OCI-LY1 (cell line): ENCODE results near the gene PARVG.

ENCODE experiments used
- H2AFZ ChIP-seq: fragments of 200-600 bp; sonication (generic), shearing (Covaris generic); 2 replicates; pipeline ENCODE4 v1.6.0; 2014; ENCODE audit warnings: antibody characterized with exemption, mild to moderate bottlenecking, low read length
- H3F3A ChIP-seq: fragments of 200-600 bp; sonication (generic), shearing (Covaris generic); 2 replicates; pipeline ENCODE4 v1.6.0; 2014; ENCODE audit warnings: mild to moderate bottlenecking, antibody characterized with exemption, low read length, moderate library complexity; ENCODE audit not compliant: insufficient read depth
- H3K27ac ChIP-seq: fragments of 200-600 bp; sonication (generic); 2 replicates; pipeline ENCODE4 v1.5.1; 2014; ENCODE audit warnings: low read length, mixed run types, mild to moderate bottlenecking, low read depth; ENCODE audit not compliant: poor library complexity, severe bottlenecking
- H3K27me3 ChIP-seq: fragments of 200-600 bp; sonication (generic); 2 replicates; pipeline ENCODE4 v1.6.0; 2014; ENCODE audit warnings: antibody characterized with exemption, mild to moderate bottlenecking, low read length, moderate library complexity; ENCODE audit not compliant: insufficient read depth
- H3K36me3 ChIP-seq: fragments of 200-600 bp; sonication (generic); 2 replicates; pipeline ENCODE4 v1.6.1; 2014; ENCODE audit warnings: mild to moderate bottlenecking, antibody characterized with exemption, low read length, moderate library complexity, mixed read lengths; ENCODE audit not compliant: insufficient read depth
- H3K4me1 ChIP-seq: fragments of 200-600 bp; sonication (generic); 2 replicates; pipeline ENCODE4 v1.5.1; 2014; ENCODE audit warnings: mild to moderate bottlenecking, low read length, moderate library complexity; ENCODE audit not compliant: insufficient read depth, severe bottlenecking
- H3K4me2 ChIP-seq: fragments of 200-600 bp; sonication (generic), shearing (Covaris generic); 2 replicates; pipeline ENCODE4 v1.6.1; 2014; ENCODE audit warnings: low read length
- H3K4me3 ChIP-seq: fragments of 200-600 bp; sonication (generic); 2 replicates; pipeline ENCODE4 v1.5.1; 2014; ENCODE audit warnings: low read length, low read depth, mild to moderate bottlenecking, mixed read lengths; ENCODE audit not compliant: poor library complexity, severe bottlenecking
- H3K79me2 ChIP-seq: fragments of 200-600 bp; shearing (Covaris generic); 2 replicates; pipeline ENCODE4 v1.6.1; 2016; ENCODE audit warnings: mixed run types, low read length, mixed read lengths; ENCODE audit not compliant: insufficient read depth
- H3K9ac ChIP-seq: fragments of 200-600 bp; sonication (generic), shearing (Covaris generic); 2 replicates; pipeline ENCODE4 v1.6.1; 2014; ENCODE audit warnings: mild to moderate bottlenecking, low read length, mixed read lengths
- H3K9me2 ChIP-seq: fragments of 200-600 bp; sonication (generic), shearing (Covaris generic); 2 replicates; pipeline ENCODE4 v1.6.1; 2014; ENCODE audit warnings: low read depth, mild to moderate bottlenecking, low read length, mixed read lengths
- H3K9me3 ChIP-seq: fragments of 200-600 bp; shearing (Covaris generic); 2 replicates; pipeline ENCODE4 v1.6.1; 2014; ENCODE audit warnings: low read length, mixed read lengths
- H4K20me1 ChIP-seq: fragments of 200-600 bp; sonication (generic), shearing (Covaris generic); 2 replicates; pipeline ENCODE4 v1.6.0; 2016; ENCODE audit warnings: mild to moderate bottlenecking, low read length; ENCODE audit not compliant: insufficient read depth
- CTCF ChIP-seq: fragments of 200-600 bp; sonication (generic), shearing (Covaris generic); IDR thresholded peaks from 2 replicates; pipeline ENCODE4 v1.5.1; 2017; ENCODE audit warnings: mild to moderate bottlenecking, antibody characterized with exemption, low read length, moderate library complexity, mixed read lengths
- EZH2 ChIP-seq: fragments of 200-600 bp; sonication (generic), shearing (Covaris generic); IDR thresholded peaks from 2 replicates; pipeline ENCODE4 v1.8.0; 2017; ENCODE audit warnings: borderline replicate concordance, mixed run types, mild to moderate bottlenecking, antibody characterized with exemption, low read length, moderate library complexity, mixed read lengths

PARVG gene

DNA sequence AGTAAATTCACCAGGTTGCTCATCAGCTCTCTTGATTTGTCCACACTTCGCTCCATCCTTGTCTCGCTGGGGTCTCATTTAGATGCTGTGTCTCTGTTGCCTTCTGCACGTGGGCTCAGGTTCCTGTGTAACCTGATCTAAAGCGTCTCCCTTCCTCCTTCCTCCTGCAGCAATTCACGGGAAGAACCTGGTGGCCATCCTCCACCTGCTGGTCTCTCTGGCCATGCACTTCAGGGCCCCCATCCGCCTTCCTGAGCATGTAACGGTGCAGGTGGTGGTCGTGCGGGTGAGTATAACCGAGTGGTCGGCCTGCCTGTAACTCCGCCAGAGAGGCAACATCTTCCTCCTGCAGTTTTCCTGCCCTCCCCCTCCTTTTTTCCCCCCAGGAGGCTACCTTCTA is 48.0 kb upstream of the PARVG start:
- H3K9me2 ChIP-seq, result no peaks in the 10 kb centered on the region
- no peak overlapping the region for H3K4me3 ChIP-seq
- H3F3A ChIP-seq, result no peaks in the 10 kb centered on the region
- no peak overlapping the region for H3K9ac ChIP-seq
- no peak overlapping the region for H3K4me2 ChIP-seq
- H3K9me3 ChIP-seq, result peaks cover 6% of the 10 kb centered on the region
- no peak overlapping the region for H3K27ac ChIP-seq
- no peaks in the 10 kb centered on the region for H3K4me1 ChIP-seq
- no peak overlapping the region for H2AFZ ChIP-seq
- TF ChIP-seq EZH2 (no peak), CTCF (no peak)
- H3K36me3 ChIP-seq, result peaks cover 56% of the 10 kb centered on the region
- H4K20me1 ChIP-seq, result no peaks in the 10 kb centered on the region
- no peaks in the 10 kb centered on the region; the same call in 1 of the 2 replicates for H3K27me3 ChIP-seq
- H3K79me2 ChIP-seq, result no peaks in the 10 kb centered on the region

GRCh38 chr22:44133161-44133560 is 47.6 kb upstream of the PARVG start:
- H3K9ac ChIP-seq, result no peak overlapping the region

GRCh38 chr22:44133901-44134571 is 46.7 kb upstream of the PARVG start:
- H3K9ac ChIP-seq, result no peak overlapping the region
- peaks cover 6% of the 10 kb centered on the region for H3K9me3 ChIP-seq
- no peak for TF ChIP-seq CTCF
- no peak for TF ChIP-seq EZH2
- no peaks in the 10 kb centered on the region for H3K27me3 ChIP-seq
- no peak overlapping the region for H2AFZ ChIP-seq
- H3K79me2 ChIP-seq, result no peaks in the 10 kb centered on the region
- peaks cover 68% of the 10 kb centered on the region for H3K36me3 ChIP-seq
- H3K4me2 ChIP-seq, result no peak overlapping the region
- no peak overlapping the region for H3K4me3 ChIP-seq
- no peaks in the 10 kb centered on the region for H3K9me2 ChIP-seq
- no peak overlapping the region for H3K27ac ChIP-seq
- H4K20me1 ChIP-seq, result no peaks in the 10 kb centered on the region
- H3F3A ChIP-seq, result no peaks in the 10 kb centered on the region
- no peaks in the 10 kb centered on the region for H3K4me1 ChIP-seq

More at GRCh38 chr22:44133161-44133560, 47.6 kb upstream of the PARVG start:
- Histone ChIP-seq H4K20me1 (no peaks in the 10 kb centered on the region), H3K27ac (no peak overlapping the region), H3K4me1 (no peaks in the 10 kb centered on the region), H3K36me3 (peaks cover 60% of the 10 kb centered on the region), H2AFZ (no peak overlapping the region), H3K4me3 (no peak overlapping the region), H3K27me3 (no peaks in the 10 kb centered on the region), H3K79me2 (no peaks in the 10 kb centered on the region), H3K9me2 (no peaks in the 10 kb centered on the region), H3K4me2 (no peak overlapping the region), H3F3A (no peaks in the 10 kb centered on the region), H3K9me3 (peaks cover 6% of the 10 kb centered on the region)
- TF ChIP-seq EZH2 (no peak), CTCF (no peak)
